OCI-LY7 (cell line): Measurements from ENCODE around the gene LZTS3.

ENCODE experiments used
- EZH2phosphoT487 ChIP-seq: fragments of 200-600 bp; sonication (generic); IDR thresholded peaks from 2 replicates; pipeline ENCODE4 v1.6.1; 2018; ENCODE audit warnings: low read depth, borderline replicate concordance, mild to moderate bottlenecking, mixed run types, antibody characterized with exemption, low read length, moderate library complexity, mixed read lengths
- TF ChIP-seq, protein P1 (sequence below): fragments of 200-600 bp; sonication (generic); conservative IDR thresholded peaks from 2 replicates; pipeline ENCODE4 v1.5.1; 2014; ENCODE audit warnings: mild to moderate bottlenecking, antibody characterized with exemption, low read length, moderate library complexity, mixed read lengths

DNA sequence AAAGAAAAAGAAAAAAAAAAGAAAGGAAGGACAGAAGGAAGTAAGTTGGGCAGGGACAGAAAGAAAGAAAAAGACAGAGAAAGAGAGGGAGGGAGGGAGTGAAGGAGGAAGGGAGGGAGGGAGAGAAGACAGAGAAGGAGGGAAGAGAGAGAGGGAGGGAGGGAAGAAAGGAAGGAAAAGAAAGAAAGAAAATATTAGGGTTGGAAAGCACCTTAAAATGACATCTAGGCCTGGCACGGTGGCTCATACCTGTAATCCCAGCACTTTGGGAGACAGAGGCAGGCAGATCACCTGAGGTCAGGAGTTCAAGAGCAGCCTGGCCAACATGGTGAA, 46.9 kb downstream of the LZTS3 start:
- TF ChIP-seq, protein P1, sequence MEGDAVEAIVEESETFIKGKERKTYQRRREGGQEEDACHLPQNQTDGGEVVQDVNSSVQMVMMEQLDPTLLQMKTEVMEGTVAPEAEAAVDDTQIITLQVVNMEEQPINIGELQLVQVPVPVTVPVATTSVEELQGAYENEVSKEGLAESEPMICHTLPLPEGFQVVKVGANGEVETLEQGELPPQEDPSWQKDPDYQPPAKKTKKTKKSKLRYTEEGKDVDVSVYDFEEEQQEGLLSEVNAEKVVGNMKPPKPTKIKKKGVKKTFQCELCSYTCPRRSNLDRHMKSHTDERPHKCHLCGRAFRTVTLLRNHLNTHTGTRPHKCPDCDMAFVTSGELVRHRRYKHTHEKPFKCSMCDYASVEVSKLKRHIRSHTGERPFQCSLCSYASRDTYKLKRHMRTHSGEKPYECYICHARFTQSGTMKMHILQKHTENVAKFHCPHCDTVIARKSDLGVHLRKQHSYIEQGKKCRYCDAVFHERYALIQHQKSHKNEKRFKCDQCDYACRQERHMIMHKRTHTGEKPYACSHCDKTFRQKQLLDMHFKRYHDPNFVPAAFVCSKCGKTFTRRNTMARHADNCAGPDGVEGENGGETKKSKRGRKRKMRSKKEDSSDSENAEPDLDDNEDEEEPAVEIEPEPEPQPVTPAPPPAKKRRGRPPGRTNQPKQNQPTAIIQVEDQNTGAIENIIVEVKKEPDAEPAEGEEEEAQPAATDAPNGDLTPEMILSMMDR = no peak
- no peak for TF ChIP-seq EZH2phosphoT487
